GM19238 (cell line): ENCODE results near the gene CXCR5.

Source experiments
- DNase-seq: peaks from one replicate; pipeline ENCODE4 v3.0.0; 2011; ENCODE audit warnings: low spot score; ENCODE audit not compliant: insufficient read length

Gene CXCR5

DNA sequence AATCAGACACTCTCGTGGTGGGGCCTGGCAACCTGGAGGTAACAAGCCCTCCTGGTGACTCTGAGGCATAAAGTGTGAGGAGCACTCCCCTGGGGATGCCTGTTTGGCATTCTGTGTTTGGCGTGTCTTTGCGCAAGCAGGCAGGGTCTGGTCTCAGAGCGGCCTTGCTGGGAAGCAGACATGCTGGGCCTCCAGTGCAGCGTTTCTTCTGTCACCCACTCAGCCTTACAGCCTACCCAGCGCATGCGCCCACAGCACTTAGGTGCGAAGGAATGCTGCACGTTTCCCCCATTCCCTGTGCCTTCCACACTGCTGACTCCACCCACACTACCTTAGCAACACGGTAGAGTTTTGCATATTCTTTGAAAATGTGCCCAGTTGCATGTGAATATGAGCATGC, 7.4 kb upstream of the CXCR5 start:
- no peak for DNase-seq

DNA sequence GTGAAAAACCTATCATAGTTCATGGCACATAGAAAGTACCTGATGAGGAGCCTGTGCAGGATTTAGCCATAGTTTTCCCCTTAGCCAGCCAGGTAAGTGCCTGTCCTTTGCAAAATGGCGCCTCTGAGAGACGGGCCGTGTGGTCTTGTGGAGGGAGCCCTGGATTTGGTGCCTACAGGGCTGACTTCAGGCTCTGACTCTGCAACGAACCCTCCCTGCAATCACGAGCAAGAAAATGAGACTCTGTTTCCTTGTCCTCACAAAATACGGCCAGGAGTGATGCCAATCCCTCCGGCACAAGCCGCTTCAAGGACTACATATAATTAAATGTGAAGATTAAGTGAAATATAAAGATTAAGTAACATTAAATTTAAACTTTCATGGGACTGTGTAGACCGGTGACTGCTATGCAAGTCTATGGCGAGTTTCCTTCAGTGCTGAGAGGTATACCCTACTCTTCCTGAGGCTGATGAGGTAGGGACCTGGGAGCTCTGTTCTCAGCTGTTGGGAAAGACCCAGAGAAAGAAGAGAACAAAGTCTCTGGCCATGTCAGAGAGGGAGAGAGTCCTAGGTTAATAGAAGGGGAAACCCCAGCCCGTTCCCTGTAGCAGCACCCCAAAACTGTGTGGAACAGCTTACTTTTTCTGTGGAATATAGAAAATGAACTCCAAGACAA, 6.1 kb upstream of the CXCR5 start:
- no peak for DNase-seq

GRCh38 chr11:118878163-118878563, 5.5 kb upstream of the CXCR5 start:
- no peak for DNase-seq

GRCh38 chr11:118881228-118881627, 2.5 kb upstream of the CXCR5 start:
- DNase-seq: no peak

GRCh38 chr11:118882491-118882890, 1.2 kb upstream of the CXCR5 start:
- no peak for DNase-seq

GRCh38 chr11:118883004-118883367, 706 bp upstream of the CXCR5 start:
- DNase-seq: no peak

- DNase-seq: no peak
These were observed 1.2 kb downstream of the CXCR5 start for GRCh38 chr11:118884875-118885274.

GRCh38 chr11:118885319-118885718, 1.6 kb downstream of the CXCR5 start:
- no peak for DNase-seq

DNA sequence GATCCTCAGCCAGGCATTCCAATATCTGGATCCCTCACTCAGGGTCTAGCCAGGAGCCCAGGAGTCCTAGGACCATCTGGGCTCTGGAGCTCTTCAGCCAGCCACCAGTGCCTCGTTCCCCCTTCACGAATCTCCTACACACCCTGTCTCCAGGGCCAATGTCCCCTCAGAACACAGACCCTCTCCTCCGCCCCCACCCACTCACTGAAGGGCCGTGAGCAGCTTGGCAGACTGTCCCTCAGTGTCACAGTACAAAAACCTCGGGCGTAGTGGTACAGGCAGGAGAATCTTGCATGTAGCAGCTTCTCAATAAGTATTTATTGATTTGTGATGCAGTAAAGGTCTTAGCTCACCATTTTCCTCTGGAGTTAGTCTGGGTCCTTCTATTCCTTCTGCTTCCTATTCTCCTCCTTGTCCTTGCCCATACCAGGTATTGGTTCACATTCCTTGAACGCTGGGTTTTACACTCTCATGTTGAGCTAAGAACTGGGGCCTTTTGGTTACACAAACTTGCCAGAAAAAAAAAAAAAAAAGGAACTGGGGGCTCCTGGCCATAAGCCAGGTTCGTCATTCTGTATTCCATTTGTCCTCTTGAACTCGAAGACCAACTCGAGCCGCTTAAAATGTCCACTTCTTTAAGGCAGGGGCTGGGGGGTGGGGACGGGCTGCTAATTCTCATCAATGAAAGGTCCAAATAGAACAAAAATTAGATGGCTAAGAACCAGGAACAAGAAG, 2.3 kb downstream of the CXCR5 start:
- DNase-seq: no peak

GRCh38 chr11:118886681-118887111, 3.0 kb downstream of the CXCR5 start:
- DNase-seq: no peak

GRCh38 chr11:118887206-118887605, 3.5 kb downstream of the CXCR5 start:
- no peak for DNase-seq

GRCh38 chr11:118888398-118888797, 4.7 kb downstream of the CXCR5 start:
- no peak for DNase-seq

- no peak for DNase-seq
These were observed 6.1 kb downstream of the CXCR5 start for GRCh38 chr11:118889797-118890196.

- DNase-seq: peak; percentile 55
These were observed 8.8 kb downstream of the CXCR5 start for GRCh38 chr11:118892514-118892913.

- DNase-seq: no peak
These were observed 9.3 kb downstream of the CXCR5 start for GRCh38 chr11:118892964-118893363.

DNA sequence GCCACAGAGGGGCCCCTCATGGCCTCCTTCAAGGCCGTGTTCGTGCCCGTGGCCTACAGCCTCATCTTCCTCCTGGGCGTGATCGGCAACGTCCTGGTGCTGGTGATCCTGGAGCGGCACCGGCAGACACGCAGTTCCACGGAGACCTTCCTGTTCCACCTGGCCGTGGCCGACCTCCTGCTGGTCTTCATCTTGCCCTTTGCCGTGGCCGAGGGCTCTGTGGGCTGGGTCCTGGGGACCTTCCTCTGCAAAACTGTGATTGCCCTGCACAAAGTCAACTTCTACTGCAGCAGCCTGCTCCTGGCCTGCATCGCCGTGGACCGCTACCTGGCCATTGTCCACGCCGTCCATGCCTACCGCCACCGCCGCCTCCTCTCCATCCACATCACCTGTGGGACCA, 10.0 kb downstream of the CXCR5 start:
- DNase-seq: no peak

DNA sequence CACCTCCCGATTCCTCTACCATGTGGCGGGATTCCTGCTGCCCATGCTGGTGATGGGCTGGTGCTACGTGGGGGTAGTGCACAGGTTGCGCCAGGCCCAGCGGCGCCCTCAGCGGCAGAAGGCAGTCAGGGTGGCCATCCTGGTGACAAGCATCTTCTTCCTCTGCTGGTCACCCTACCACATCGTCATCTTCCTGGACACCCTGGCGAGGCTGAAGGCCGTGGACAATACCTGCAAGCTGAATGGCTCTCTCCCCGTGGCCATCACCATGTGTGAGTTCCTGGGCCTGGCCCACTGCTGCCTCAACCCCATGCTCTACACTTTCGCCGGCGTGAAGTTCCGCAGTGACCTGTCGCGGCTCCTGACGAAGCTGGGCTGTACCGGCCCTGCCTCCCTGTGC, 10.5 kb downstream of the CXCR5 start:
- no peak for DNase-seq

- DNase-seq: peak; percentile 71
These were observed 11.7 kb downstream of the CXCR5 start for GRCh38 chr11:118895093-118896039.

DNA sequence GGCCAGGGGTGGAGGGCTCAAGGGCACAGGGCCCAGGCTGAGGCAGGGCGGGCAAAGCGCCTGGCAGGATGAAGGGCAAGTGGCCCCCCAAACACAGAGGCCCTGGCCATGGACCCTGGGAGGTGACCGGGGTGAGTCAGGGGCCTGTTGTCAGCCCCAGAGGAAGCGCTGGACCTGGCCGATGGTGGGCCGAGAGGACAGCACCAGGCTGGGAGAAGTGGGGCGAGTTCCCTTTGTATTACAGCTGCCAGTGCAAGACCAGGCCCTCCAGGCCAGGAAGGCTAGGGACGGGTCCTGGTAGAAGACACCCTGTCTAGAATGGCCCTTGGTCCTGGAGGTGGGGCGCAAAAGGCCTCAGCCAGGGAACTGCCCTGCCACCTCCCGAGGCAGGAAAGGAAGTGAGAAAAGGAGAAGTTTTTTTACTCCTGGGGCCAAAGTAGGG, 12.8 kb downstream of the CXCR5 start:
- DNase-seq: no peak

DNA sequence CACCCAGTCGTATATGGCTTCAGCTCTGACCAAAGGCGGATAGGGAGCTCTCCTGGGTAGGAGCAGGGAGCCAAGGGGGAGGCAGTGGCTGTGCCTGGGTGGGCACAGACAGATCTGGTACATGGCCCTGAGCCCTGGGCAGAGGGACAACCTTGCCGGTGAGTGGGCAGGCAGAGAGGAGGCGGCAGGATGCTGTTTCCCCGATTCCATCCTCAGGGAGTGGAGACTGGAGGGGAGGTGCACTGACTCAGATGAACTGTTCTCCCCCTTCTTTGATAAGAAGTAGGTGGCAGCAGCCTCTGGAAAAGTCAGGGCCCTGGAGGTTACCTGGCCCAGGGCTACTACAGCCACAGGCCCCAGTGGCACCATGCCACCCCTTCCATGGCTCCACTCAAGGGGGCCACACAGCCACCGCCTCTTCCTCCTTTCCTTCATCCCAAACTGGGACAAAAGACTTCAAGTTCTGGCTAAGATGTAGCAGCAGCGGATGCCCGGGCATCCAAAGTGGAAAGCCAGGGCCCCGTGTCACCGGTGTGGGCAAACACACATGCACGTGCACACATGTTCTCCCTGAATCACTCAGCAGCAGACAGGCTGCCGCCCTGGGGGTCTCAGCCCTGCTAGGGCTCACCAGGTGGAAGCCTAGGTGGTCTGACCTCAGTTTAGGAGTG, 13.4 kb downstream of the CXCR5 start:
- no peak for DNase-seq

DNA sequence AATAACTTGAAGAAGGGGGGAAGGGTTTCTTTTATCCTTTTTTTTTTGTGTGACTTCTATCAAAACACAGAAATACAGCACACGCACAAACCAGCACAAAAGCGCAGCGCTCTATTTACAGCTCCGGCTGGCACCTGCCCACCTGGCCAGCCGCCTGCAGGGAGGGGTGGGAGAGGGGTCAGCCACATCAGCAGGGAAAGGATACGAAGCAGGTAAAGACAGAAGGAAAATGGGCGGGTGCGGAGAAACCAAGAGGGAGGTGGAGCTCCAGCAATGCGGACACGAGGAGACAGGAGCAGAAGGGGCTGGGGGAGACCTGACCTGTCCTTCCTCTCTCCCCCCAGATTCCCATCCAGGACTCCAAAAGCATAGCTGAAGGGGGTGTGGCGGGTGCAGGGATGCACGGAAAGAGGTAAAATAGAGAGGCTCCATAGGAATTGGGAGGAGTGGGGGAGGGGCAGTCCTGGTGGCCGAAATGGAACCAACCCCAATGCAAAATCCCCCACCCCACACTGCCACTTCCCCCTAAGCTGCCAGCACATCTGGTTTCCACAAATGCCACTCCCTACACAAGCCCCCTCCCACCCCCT, 14.1 kb downstream of the CXCR5 start:
- no peak for DNase-seq
